ENCODE data around the gene RPL37.

DNA sequence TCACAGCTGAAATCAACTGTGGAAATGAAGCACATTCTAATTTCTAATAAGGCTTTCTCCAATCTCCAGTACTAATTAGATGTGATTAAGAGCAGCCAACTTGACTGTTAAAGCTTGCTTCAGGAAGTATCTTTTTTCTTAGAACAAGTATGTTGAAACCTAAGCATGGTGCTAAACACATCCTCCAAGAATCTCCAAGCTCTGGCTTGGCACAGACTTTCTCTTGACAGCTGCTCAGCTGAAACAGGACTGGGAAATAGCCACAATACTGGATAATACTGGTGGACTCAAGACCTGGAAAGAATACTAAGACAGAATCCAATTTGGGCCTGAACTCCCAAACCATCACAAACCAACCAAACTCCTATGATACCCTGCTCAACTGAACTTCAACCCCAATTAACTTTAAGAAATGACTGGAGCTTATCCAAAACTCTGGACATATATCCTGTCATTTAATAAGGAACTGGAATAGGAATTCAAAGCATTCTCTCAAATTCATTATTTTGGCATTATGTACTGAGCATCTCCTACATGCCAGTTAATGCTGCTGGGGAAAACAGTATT, 53.1 kb downstream of the RPL37 start:
- TF ChIP-seq, protein P1, sequence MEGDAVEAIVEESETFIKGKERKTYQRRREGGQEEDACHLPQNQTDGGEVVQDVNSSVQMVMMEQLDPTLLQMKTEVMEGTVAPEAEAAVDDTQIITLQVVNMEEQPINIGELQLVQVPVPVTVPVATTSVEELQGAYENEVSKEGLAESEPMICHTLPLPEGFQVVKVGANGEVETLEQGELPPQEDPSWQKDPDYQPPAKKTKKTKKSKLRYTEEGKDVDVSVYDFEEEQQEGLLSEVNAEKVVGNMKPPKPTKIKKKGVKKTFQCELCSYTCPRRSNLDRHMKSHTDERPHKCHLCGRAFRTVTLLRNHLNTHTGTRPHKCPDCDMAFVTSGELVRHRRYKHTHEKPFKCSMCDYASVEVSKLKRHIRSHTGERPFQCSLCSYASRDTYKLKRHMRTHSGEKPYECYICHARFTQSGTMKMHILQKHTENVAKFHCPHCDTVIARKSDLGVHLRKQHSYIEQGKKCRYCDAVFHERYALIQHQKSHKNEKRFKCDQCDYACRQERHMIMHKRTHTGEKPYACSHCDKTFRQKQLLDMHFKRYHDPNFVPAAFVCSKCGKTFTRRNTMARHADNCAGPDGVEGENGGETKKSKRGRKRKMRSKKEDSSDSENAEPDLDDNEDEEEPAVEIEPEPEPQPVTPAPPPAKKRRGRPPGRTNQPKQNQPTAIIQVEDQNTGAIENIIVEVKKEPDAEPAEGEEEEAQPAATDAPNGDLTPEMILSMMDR (IDR thresholded peaks at IDR 0.05) = no peak
- TF ChIP-seq POLR2A (IDR thresholded peaks at IDR 0.05) = no peak
